Nephron progenitor cell (in vitro differentiated cells): ENCODE measurements around the gene CUL5.

ENCODE experiments used
- DNase-seq: peaks from one replicate; pipeline ENCODE4 v3.0.0; 2021
- H3K27ac Mint-ChIP-seq: 2 replicates; pipeline ENCODE4 v1.8.0; 2021; ENCODE audit warnings: mild to moderate bottlenecking, moderate library complexity, mixed read lengths
- H3K27me3 Mint-ChIP-seq: 2 replicates; pipeline ENCODE4 v1.8.0; 2021; ENCODE audit warnings: mild to moderate bottlenecking, low read depth, mixed read lengths; ENCODE audit not compliant: poor library complexity
- H3K36me3 Mint-ChIP-seq: 2 replicates; pipeline ENCODE4 v1.8.0; 2021; ENCODE audit warnings: low read depth, mixed read lengths
- H3K4me1 Mint-ChIP-seq: 2 replicates; pipeline ENCODE4 v1.8.0; 2021; ENCODE audit warnings: mixed read lengths
- H3K4me3 Mint-ChIP-seq: 2 replicates; pipeline ENCODE4 v1.8.0; 2021; ENCODE audit warnings: mild to moderate bottlenecking, moderate library complexity, mixed read lengths
- H3K9me3 Mint-ChIP-seq: 2 replicates; pipeline ENCODE4 v1.8.0; 2021; ENCODE audit warnings: mild to moderate bottlenecking, moderate library complexity, mixed read lengths
- TF ChIP-seq, protein P1 (sequence below): fragments of 200-600 bp; sonication (generic); IDR thresholded peaks from 2 replicates; pipeline ENCODE4 v1.5.0; 2021; ENCODE audit warnings: antibody characterized with exemption

Gene CUL5

DNA sequence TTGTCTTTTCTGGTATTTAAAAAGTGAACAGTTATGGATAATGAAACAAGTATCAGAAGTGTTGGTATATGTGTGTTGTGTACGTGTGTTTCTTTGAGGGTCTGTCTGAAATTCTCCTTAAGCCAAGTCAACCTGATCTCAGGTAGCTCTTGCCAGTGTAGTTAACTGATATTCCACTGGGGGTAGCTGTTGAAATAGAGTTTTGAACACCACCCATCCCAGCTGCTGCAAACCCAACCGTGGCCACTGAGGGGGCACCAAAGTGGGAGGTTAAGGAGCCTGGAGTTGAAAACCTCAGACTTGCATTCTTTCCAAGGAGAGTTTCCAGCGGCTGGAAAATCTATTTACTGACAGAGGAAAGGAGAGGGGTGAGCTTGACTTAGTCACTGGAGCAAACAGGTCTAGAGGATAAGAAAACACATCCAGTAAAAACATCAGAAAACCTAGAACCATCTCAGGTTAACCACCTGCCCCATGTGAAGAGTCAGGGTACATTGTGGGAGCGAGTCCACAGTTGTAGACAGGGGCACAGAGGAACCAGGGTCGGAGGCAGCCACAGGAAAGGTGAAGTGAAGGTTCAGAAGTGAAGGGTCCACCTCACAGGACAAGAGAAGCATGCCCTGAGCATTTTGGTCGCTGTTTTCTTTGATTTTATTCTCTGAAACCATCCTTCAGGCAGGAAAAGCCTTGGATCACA lies 8.8 kb upstream of the CUL5 start:
- peaks cover 6% of the 10 kb centered on the region for H3K4me1 Mint-ChIP-seq
- TF ChIP-seq, protein P1, sequence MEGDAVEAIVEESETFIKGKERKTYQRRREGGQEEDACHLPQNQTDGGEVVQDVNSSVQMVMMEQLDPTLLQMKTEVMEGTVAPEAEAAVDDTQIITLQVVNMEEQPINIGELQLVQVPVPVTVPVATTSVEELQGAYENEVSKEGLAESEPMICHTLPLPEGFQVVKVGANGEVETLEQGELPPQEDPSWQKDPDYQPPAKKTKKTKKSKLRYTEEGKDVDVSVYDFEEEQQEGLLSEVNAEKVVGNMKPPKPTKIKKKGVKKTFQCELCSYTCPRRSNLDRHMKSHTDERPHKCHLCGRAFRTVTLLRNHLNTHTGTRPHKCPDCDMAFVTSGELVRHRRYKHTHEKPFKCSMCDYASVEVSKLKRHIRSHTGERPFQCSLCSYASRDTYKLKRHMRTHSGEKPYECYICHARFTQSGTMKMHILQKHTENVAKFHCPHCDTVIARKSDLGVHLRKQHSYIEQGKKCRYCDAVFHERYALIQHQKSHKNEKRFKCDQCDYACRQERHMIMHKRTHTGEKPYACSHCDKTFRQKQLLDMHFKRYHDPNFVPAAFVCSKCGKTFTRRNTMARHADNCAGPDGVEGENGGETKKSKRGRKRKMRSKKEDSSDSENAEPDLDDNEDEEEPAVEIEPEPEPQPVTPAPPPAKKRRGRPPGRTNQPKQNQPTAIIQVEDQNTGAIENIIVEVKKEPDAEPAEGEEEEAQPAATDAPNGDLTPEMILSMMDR = peak; percentile 67
- peaks cover 13% of the 10 kb centered on the region for H3K9me3 Mint-ChIP-seq
- H3K27ac Mint-ChIP-seq = no peak overlapping the region
- no peak overlapping the region for H3K4me3 Mint-ChIP-seq
- peaks cover 18% of the 10 kb centered on the region for H3K27me3 Mint-ChIP-seq
- no peaks in the 10 kb centered on the region for H3K36me3 Mint-ChIP-seq
- DNase-seq = peak; percentile 54

DNA sequence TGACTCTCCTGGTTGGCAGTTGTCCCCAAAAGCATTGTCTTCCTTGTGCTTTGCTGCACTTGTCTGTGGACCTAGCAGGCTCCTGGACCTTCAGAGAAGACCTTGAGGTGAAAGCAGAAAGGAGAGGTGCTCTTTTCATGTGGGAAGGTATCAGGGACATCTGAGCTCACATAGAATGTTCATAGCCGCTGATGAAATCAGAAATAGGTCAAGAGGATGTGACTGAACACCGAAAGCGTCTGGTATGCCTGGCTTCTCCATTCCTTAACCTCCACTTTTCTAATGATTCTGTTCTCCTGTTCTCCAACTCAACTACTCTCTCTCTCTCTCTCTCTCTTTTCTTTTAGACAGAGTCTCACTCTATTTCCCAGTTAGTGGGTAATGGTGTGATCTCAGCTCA lies 6.2 kb upstream of the CUL5 start:
- no peak overlapping the region for H3K27ac Mint-ChIP-seq
- peaks cover 18% of the 10 kb centered on the region for H3K27me3 Mint-ChIP-seq
- H3K4me3 Mint-ChIP-seq = no peak overlapping the region
- no peaks in the 10 kb centered on the region for H3K36me3 Mint-ChIP-seq
- H3K4me1 Mint-ChIP-seq = peaks cover 6% of the 10 kb centered on the region
- H3K9me3 Mint-ChIP-seq = no peaks in the 10 kb centered on the region
- TF ChIP-seq, protein P1 = no peak
- no peak for DNase-seq

DNA sequence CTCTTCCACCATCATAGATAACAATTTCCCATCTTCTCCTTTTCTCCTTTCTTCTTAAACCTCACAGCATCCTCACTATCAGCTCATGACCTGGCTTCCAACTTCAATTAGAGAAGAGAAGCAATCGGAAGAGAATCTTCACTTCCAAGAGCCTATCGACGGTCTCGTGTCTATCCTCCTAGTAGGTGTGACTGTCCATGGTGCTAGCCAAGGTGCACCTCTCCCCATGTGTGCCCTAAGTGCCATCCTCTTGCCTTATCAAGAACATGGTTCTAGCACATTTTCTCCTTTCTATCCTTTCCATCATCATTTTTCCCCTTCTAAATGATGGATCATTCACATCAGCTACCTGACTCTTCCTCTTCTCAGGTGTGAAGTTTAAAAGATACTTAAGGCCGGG lies 5.1 kb upstream of the CUL5 start:
- H3K4me3 Mint-ChIP-seq = no peak overlapping the region
- DNase-seq = no peak
- H3K4me1 Mint-ChIP-seq = peaks cover 6% of the 10 kb centered on the region
- TF ChIP-seq, protein P1 = no peak
- H3K27me3 Mint-ChIP-seq = peaks cover 18% of the 10 kb centered on the region
- no peaks in the 10 kb centered on the region for H3K9me3 Mint-ChIP-seq
- no peak overlapping the region for H3K27ac Mint-ChIP-seq
- no peaks in the 10 kb centered on the region for H3K36me3 Mint-ChIP-seq

DNA sequence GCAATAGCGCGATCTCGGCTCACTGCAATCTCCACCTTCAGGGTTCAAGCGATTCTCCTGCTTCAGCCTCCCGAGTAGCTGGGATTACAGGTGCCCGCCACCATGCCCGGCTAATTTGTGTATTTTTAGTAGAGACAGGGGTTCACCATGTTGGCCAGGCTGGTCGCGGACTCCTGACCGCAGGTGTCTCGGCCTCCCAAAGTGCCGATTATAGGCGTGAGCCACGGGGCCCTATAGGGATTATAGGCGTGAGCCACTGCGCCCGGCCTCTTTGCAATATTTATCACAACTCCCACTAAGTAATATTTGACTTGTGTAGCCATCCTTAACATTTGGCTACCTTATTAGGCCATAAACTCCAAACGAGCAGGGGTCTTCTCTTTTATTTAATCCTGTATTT lies 879 bp upstream of the CUL5 start:
- Mint-ChIP-seq H3K4me3 (no peak overlapping the region), H3K27me3 (peaks cover 6% of the 10 kb centered on the region), H3K9me3 (no peaks in the 10 kb centered on the region), H3K36me3 (no peaks in the 10 kb centered on the region), H3K27ac (no peak overlapping the region), H3K4me1 (peaks cover 6% of the 10 kb centered on the region)
- TF ChIP-seq, protein P1 = no peak
- DNase-seq = no peak

DNA sequence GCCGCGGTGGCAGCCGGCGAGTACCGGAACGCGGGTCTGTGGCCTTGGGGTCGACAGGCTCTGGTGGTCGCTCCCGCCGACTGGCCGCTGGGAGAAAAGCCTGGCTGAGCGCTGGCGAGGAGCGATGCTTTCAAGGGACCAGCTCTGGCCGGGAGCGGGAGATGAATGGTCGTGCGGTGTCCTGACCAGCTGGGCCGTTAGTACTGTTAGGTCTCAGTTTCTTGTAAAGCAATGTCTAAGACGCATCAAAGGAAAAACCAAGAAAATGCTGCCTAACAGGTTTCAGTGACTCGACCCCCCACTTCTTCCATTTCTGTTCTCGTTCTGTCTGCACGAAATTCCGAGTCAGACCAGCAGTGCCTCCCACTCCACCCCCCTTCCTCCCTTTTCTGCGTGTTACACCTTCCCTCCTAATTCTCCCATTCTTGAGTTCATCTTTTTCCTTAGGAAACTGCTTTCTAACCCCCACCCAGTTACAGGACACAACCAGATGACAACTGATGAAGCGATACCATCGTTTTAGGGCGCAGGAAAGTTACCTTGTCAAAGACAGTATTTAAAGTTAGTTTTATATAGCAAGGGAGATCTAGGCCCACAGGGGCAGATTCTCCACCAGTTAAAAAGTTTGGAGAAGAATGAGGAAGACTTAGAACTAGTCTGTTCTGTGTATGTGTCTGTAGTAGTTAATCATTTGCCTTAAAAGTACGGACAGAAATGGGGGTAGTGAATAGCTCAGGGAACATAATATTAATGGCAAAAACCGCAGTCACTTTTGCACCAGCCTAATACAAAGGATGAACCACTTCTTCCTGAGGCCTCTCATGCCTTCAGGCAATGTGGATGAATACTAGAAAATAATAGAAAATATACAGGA lies 1.0 kb downstream of the CUL5 start:
- TF ChIP-seq, protein P1 = no peak

More for the DNA sequence above, 1.0 kb downstream of the CUL5 start:
- no peak overlapping the region for H3K4me3 Mint-ChIP-seq
- no peaks in the 10 kb centered on the region for H3K27me3 Mint-ChIP-seq
- peaks cover 6% of the 10 kb centered on the region for H3K4me1 Mint-ChIP-seq
- no peaks in the 10 kb centered on the region for H3K9me3 Mint-ChIP-seq
- H3K27ac Mint-ChIP-seq = peak overlapping the region; percentile 100
- no peaks in the 10 kb centered on the region for H3K36me3 Mint-ChIP-seq
- no peak for DNase-seq
